BE2C (cell line): ENCODE results near the gene SHANK3.

Experiments used
- DNase-seq: peaks from one replicate; pipeline ENCODE4 v3.0.0-alpha.2; 2020
- H3K27me3 ChIP-seq: fragments of 250-450 bp; sonication (Bioruptor Pico); 2 replicates; pipeline ENCODE4 v1.5.1; 2020; ENCODE audit warnings: mild to moderate bottlenecking
- H3K36me3 ChIP-seq: fragments of 250-450 bp; sonication (Bioruptor Pico); 2 replicates; pipeline ENCODE4 v1.5.1; 2020; ENCODE audit warnings: mild to moderate bottlenecking
- H3K4me1 ChIP-seq: fragments of 250-450 bp; sonication (Bioruptor Pico); 2 replicates; pipeline ENCODE4 v1.5.1; 2020
- H3K4me3 ChIP-seq: 2 replicates; pipeline ENCODE4 v1.5.1; 2011; ENCODE audit warnings: low read depth, low read length
- H3K9me3 ChIP-seq: fragments of 250-450 bp; sonication (Bioruptor Pico); 2 replicates; pipeline ENCODE4 v1.5.1; 2020
- TF ChIP-seq, protein P1 (sequence below): IDR thresholded peaks from 2 replicates; pipeline ENCODE4 v1.5.1; 2012; ENCODE audit warnings: mild to moderate bottlenecking, low read depth, low read length

The SHANK3 gene

DNA sequence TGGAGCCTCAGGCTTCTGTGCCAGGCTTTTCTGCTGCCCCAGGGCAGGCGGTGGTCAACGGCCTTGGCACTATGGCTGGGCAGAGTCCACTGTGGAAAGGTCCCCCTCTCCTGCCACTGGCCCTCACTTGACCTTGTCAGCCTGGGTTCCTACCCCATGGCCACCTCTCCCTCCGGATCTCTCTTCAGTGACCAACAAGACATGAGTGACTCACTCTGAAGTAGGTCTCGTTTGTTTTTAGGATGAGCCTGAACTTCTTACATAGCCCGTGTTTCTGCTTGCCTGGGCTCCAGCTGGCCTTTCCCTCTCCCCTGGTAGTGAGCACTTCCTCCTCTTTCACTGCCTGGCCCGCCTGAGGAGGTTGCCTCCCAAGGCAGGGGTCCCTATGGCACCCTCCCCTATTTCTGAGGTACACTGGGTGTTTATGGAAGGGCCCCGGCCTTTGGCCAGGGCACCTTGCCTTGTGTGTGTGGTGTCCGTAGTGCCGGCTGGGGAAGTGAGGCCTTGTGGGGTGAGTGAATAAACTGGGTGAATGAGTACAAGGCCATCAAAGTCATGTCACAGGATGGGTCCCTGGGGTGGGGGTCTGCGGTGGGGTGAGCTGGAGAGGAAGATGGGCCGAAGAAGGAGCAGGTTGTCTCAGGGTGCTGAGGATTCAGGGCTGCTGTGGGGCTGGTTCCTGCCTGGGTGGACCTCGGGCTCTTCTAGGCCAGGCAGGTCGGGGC, 5.0 kb downstream of the SHANK3 start:
- no peaks in the 10 kb centered on the region for H3K9me3 ChIP-seq
- no peak for DNase-seq
- no peaks in the 10 kb centered on the region for H3K4me1 ChIP-seq
- H3K27me3 ChIP-seq: peaks cover 30% of the 10 kb centered on the region
- H3K36me3 ChIP-seq: no peaks in the 10 kb centered on the region
- no peak overlapping the region for H3K4me3 ChIP-seq
- TF ChIP-seq, protein P1, sequence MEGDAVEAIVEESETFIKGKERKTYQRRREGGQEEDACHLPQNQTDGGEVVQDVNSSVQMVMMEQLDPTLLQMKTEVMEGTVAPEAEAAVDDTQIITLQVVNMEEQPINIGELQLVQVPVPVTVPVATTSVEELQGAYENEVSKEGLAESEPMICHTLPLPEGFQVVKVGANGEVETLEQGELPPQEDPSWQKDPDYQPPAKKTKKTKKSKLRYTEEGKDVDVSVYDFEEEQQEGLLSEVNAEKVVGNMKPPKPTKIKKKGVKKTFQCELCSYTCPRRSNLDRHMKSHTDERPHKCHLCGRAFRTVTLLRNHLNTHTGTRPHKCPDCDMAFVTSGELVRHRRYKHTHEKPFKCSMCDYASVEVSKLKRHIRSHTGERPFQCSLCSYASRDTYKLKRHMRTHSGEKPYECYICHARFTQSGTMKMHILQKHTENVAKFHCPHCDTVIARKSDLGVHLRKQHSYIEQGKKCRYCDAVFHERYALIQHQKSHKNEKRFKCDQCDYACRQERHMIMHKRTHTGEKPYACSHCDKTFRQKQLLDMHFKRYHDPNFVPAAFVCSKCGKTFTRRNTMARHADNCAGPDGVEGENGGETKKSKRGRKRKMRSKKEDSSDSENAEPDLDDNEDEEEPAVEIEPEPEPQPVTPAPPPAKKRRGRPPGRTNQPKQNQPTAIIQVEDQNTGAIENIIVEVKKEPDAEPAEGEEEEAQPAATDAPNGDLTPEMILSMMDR: no peak

DNA sequence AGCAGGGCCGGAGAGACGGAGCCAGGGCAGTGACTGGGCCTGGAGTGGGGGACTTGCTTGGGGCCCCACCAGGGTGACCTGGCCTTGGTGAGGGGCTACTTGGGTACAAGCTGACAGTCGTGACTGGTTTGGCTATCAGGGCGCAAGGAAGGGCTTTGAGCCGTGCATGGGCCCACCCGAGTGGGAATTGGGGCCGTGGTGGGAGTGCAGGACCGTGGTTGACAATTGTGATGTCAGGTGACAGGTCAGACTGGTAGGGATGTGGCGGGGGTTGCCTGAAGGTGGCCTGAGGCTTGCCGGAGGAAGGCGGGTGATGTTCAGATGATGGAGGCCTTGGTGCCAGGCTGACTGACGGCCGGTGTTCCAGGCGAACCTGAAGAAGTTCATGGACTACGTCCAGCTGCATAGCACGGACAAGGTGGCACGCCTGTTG, 5.6 kb downstream of the SHANK3 start:
- peaks cover 24% of the 10 kb centered on the region for H3K27me3 ChIP-seq

DNA sequence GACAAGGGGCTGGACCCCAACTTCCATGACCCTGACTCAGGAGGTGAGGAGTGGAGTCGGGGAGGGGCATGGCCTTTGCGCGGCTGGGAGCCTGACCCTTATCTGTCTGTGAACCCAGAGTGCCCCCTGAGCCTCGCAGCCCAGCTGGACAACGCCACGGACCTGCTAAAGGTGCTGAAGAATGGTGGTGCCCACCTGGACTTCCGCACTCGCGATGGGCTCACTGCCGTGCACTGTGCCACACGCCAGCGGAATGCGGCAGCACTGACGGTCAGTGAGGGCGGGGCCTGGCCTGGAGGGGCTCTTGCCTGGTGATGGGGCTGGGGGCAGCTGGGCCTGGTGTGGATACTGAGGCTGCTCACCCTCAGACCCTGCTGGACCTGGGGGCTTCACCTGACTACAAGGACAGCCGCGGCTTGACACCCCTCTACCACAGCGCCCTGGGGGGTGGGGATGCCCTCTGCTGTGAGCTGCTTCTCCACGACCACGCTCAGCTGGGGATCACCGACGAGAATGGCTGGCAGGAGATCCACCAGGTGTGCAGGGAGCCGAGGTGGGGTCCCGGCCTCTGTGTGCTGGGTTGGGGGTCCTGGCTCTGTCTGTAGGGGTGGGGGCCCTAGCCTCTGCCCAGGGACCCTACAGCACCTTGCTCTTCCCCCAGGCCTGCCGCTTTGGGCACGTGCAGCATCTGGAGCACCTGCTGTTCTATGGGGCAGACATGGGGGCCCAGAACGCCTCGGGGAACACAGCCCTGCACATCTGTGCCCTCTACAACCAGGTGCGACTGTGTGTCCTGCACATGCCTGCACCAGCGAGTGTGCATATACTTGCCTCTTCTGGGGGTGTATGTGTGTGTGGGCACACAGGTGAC, 6.3 kb downstream of the SHANK3 start:
- no peaks in the 10 kb centered on the region for H3K36me3 ChIP-seq
- H3K4me3 ChIP-seq: no peak overlapping the region
- DNase-seq: no peak
- TF ChIP-seq, protein P1: no peak
- no peaks in the 10 kb centered on the region for H3K4me1 ChIP-seq
- peaks cover 19% of the 10 kb centered on the region for H3K27me3 ChIP-seq
- H3K9me3 ChIP-seq: peaks cover 3% of the 10 kb centered on the region; the same call in 1 of the 2 replicates

More for the DNA sequence above, 5.6 kb downstream of the SHANK3 start:
- no peak overlapping the region for H3K4me3 ChIP-seq
- no peaks in the 10 kb centered on the region for H3K4me1 ChIP-seq
- H3K9me3 ChIP-seq: peaks cover 2% of the 10 kb centered on the region; the same call in 1 of the 2 replicates
- no peaks in the 10 kb centered on the region for H3K36me3 ChIP-seq
- TF ChIP-seq, protein P1: no peak
- no peak for DNase-seq

DNA sequence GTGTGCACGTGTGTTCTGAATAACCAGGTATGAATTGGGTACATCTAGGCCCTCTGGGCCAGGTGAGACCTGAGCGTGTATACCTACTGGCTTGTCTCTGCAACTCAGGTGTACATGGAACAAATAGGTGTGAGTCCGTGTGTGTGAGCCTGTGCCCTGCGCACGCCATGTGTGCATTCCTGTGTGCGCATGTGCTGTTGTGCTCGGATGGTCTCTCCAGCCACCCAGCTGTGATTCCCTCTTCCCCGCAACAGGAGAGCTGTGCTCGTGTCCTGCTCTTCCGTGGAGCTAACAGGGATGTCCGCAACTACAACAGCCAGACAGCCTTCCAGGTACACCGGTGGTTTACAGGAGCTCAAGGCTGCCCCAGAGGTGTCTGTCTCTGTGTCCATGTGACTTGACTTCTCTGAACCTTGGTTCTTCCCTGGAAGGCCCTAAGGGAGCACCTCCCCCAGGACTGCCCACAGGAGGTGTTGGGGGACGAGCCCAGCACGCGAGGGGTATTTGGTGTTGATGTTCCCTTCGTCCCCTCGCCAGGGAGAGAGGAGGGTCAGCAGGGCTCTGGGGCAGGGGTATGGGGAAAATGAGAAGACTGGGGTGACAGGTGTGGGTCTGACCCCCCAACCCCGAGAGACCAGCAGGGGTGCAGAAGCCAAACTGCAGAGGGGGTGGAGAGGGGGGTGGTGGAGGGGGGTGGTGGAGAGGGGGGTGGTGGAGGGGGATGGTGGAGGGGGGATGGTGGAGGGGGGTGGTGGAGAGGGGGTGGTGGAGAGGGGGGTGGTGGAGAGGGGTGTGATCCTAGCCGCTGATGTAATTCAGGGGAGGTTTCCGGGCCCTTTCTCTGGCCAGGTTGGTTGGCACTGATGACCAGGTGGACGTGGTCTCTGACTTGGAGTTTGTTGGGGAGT, 10.7 kb downstream of the SHANK3 start:
- no peak for DNase-seq
- peaks cover 12% of the 10 kb centered on the region for H3K27me3 ChIP-seq
- peaks cover 3% of the 10 kb centered on the region; the same call in 1 of the 2 replicates for H3K9me3 ChIP-seq
- TF ChIP-seq, protein P1: no peak
- H3K36me3 ChIP-seq: no peaks in the 10 kb centered on the region
- H3K4me1 ChIP-seq: no peaks in the 10 kb centered on the region
- H3K4me3 ChIP-seq: no peak overlapping the region

DNA sequence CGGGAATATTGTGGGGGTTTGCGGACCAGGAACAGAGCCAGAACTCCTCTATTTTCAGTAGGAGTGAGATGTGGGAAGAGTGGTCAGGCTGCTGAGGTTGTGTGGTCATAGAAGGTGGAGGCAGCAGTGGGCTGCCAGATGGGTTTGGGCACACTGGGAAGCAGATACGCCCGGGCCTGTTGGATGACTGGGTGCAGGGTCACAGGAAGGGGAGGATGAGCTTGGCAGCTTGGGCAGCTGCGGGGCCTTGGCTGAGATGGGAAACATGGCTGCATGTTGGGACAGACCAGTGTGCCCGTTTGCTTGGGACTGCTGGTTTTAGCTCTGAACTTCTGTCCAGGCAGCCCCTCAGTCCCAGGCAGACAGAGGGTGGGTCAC, 11.4 kb downstream of the SHANK3 start:
- TF ChIP-seq, protein P1: no peak
- Histone ChIP-seq H3K9me3 (peaks cover 3% of the 10 kb centered on the region; the same call in 1 of the 2 replicates), H3K27me3 (peaks cover 12% of the 10 kb centered on the region), H3K4me1 (no peaks in the 10 kb centered on the region), H3K36me3 (no peaks in the 10 kb centered on the region), H3K4me3 (no peak overlapping the region)
- DNase-seq: no peak
